GM13976 (cell line): Measurements from ENCODE around the gene PLEKHA4.

Experiments used
- DNase-seq: peaks from one replicate; pipeline ENCODE4 v3.0.0; 2012; ENCODE audit warnings: low spot score
- CTCF ChIP-seq: IDR thresholded peaks from 2 replicates; pipeline ENCODE4 v1.5.1; 2012; ENCODE audit warnings: borderline replicate concordance, mild to moderate bottlenecking; ENCODE audit not compliant: insufficient read depth; ENCODE audit errors: extremely low read depth, missing control alignments, control extremely low read depth
- in situ Hi-C: fragments of 300-500 bp; cut with MboI; formaldehyde crosslinking; loops from one replicate; pipeline ENCODE4 v1.12.0; 2022; ENCODE audit warnings: low sequenced_read_pairs, mixed read lengths, inconsistent platforms; ENCODE audit not compliant: unreplicated experiment

The PLEKHA4 gene

DNA sequence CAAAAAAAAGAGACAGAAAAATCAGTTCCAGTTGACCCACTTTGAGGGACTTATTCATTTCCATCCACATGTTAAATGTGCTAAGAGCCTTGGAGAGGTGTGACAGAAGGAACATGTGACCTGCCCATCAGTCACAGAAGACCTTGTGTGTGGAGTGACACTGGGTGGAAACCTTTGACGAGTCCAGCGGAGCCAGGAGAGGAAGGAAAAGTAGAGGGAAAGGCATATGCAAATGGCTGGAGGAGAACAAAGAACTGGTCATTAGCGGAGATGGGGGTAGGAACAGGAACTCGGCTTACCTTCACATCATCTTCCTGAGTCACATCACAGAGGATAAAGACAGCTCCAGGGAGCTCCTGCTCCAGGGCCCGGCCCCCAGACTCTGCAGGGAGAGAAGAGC is 34.4 kb downstream of the PLEKHA4 start:
- in situ Hi-C loops, result no loop called here
- TF ChIP-seq CTCF, result no peak
- DNase-seq, result no peak

- TF ChIP-seq CTCF, result no peak
- in situ Hi-C loops, result no loop called here
- DNase-seq, result no peak
These were observed 35.4 kb downstream of the PLEKHA4 start for GRCh38 chr19:48833049-48833448.

DNA sequence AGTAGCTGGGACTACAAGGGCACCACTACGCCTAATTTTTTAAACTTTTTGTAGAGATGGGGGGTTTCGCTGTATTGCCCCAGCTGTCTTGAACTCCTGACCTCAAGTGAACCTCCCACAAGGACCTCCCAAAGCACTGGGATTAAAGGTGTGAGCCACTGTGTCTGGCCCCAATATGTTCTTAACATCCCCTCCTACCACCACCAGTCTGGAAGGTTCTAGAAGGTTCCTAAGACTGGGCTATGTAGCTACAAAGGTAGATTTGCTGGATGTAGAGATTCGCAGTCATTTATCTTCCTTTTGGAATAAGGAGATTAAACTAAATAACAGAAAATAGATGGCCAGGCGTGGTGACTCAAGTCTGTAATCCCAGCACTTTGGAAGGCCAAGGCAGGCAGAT is 37.5 kb downstream of the PLEKHA4 start:
- in situ Hi-C loops, result no loop called here
- TF ChIP-seq CTCF, result no peak
- no peak for DNase-seq

GRCh38 chr19:48830088-48830487 is 38.3 kb downstream of the PLEKHA4 start:
- TF ChIP-seq CTCF, result no peak
- in situ Hi-C loops, result no loop called here
- DNase-seq, result no peak

GRCh38 chr19:48826606-48827020 is 41.8 kb downstream of the PLEKHA4 start:
- DNase-seq, result no peak
- in situ Hi-C loops, result no loop called here
- TF ChIP-seq CTCF, result no peak

- DNase-seq, result no peak
- TF ChIP-seq CTCF, result no peak
- in situ Hi-C loops, result no loop called here
These were observed 45.9 kb downstream of the PLEKHA4 start for GRCh38 chr19:48822514-48822913.

GRCh38 chr19:48821633-48822032 is 46.8 kb downstream of the PLEKHA4 start:
- in situ Hi-C loops, result no loop called here
- no peak for TF ChIP-seq CTCF
- no peak for DNase-seq
